ENCODE data around the gene PEBP1.
"Not testable (repeated sequence)": the region's sequence is repeated elsewhere in the genome, so short reads cannot be mapped to it uniquely, and the experiment has no call there.

PEBP1 gene

DNA sequence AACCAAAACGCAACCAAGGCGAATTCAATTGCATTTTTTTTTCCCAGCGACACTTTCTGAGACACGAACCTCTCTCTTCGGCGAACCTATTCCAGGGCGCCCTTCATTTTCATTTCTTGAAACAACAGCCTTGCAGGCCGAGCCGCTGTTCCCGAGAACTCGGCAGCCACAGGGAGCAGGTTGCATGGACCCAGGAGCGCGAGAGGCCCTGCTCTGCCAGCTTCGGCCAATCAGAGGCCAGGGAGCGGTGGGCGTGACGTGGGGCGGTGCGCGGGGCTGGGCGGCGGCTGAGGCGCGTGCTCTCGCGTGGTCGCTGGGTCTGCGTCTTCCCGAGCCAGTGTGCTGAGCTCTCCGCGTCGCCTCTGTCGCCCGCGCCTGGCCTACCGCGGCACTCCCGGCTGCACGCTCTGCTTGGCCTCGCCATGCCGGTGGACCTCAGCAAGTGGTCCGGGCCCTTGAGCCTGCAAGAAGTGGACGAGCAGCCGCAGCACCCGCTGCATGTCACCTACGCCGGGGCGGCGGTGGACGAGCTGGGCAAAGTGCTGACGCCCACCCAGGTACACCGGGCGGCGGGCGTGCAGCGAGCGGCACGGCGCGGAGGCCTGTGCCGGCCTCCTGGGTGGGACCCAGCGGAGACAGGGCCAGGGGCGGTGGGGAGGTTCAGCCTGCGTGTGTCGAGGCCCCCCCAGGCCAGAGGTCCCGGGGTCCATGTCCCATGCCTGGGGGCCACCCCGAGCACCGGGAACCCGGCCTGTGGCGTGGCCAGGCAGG lies at the start of gene PEBP1:
PEBP1 (plus strand) TSS at position 337 of the 771 bp plus-strand sequence; CDS start at position 423, 86 bp downstream.
- DNase-seq (ENCODE audit: low spot score): peak; percentile 76

DNA sequence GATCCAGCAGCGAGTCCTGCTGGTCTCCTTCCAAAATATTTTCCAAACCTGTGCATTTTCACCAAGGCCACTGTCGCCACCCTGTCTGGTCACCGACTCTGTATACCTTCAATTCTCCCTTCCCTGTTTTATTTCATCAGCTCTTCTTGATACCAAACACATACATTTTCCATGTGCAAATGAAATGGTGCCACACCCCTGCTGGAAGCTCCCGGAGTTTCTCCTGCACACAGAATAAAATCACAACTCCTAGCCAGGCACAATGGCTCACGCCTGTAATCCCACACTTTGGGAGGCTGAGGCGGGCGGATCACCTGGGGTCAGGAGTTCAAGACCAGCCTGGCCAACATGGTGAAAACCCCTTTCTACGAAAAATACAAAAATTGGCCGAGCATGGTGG lies 46.1 kb upstream of the PEBP1 start:
- no peak for DNase-seq (ENCODE audit: low spot score)

DNA sequence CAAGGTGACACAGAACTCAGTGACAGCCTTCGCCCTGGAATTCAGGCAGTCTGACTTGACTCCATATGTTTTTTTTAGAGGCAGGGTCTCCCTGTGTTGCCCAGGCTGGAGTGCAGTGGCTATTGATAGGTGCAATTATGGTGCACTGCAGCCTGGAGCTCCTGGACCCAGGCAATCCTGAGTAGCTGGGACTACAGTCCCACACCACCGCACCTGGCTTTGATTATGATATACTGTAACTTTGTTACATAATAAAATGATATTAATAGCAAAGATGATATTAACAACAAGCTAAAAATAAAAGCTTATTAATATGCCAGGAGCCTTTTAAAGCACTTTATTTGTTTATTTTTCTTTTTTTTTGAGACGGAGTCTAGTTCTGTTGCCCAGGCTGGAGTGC lies 41.9 kb upstream of the PEBP1 start:
- no peak for DNase-seq (ENCODE audit: low spot score)

DNA sequence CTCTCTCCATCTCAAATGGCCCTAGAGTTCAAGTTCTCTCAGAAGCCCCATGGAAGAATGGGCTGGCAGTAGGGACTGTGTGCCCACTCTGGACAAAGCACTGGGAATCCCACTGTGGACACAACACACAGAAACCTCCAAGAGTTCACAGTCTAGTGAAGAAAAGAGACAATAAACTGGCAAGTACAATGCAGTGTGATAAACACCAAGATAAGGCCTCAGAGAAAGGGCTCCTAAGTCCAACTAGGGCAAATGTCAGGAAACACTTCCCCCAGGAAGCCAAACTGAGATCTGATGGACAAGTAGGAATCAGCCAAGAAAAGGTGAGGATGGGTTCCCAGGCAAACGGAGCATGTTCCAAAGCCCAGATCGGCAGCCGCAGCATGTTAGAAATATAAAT lies 37.5 kb upstream of the PEBP1 start:
- DNase-seq (ENCODE audit: low spot score): no peak

DNA sequence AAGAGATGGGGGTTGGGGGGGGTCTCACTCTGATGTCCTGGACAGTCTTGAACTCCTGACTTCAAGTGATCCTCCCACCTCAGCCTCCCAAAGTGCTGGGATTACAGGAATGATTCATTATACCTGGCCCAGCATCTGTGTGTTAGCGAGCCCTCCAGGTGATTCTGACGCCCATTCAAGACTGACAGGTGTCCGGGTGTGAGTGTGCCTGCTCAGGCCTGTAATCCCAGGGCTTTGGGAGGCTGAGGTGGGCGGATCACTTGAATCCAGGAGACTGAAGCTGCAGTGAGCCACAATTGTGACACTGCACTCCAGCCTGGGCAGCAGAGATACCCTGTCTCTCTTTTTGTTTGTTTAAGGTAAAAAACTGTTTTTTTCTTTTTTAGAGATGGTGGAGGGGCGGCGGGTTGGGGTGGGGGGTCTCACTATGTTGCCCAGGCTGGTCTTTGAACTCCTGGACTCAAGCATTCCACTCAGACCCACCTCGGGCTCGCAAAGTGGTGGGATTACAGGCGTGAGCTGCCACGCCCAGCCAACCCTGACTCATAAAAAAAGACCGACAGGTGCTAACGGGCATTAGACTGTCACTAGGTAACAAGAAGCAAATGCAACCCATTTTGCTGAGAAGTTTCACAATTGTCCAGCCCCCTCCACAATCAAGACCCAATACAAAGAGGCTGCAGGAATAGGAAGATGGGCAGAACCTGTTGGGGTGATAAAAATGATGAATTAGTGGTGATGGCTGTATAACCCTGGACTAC lies 36.8 kb upstream of the PEBP1 start:
- DNase-seq (ENCODE audit: low spot score): no peak

DNA sequence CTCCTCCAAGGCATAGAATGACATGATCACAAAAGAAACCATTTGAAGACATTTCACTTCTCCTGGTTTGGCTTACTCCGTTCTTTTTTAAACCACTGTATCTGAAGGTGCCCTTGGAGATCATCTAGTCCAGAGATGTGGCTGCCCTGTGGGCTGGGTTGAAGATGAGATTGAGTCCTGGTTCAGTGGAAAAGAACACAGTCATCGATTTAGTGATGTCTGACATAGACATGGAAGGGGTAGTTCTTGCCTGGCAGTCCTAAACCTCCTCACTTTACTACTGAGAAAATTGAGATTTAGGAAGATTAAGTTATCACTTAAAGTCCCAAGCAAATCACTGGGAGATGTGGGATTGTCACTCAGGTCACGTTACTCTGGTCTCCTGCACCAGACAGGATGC lies 34.9 kb upstream of the PEBP1 start:
- DNase-seq (ENCODE audit: low spot score): no peak

DNA sequence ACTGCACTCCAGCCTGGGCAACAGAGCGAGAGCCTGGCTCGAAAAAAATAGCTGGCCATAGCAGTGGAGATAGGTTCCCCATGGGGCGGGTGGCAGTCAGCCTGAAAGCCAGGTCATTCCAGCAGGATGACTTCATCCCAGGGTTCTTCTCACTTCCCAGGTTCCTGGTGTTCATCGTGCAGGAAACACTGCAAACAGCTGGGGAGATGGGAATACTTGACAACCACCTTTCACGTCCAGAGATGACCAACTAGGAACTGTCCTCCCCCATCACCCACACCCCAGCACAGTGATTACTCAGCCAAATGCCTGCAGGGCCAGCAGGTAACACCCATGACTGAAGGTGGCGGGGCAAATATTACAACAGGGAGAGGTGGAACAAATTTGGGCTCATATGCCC lies 33.9 kb upstream of the PEBP1 start:
- no peak for DNase-seq (ENCODE audit: low spot score)

DNA sequence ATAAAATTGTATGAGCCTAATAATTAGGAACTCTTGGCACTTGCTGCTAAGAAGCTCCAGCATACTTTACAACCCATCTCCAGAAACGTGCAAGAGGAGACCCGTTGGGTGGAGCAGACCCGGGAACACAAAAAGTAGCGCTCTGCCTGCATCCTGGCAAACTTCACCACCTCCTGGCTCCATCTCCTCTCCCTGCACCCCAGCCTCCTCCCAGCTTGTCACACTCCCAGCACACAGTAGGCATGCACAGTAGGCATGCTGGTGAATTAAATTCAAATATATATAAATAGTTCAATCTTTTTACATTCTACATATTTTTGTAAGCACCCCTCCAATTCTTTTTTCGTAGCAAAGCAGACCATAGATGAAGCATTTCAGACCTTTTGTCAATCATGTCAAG lies 33.3 kb upstream of the PEBP1 start:
- DNase-seq (ENCODE audit: low spot score): no peak

DNA sequence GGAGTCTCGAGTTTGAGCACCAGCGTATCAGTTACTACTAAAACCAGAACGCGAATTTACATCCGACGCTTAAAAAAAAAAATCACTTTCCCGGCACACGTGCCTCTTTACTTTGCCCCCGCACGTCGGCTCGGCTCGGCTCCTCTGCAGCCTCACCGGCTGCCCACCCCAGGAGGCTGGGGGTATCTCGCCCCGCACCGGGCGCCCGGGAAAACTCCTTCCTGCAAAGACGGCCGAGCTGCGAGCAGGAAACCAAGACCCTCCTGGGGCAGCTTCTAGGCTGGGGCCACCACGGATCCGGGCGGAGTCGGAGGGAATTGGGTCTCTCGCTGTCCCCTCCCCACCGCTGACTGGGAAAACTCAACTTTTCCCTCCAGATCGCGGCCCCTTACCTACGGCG lies 32.7 kb upstream of the PEBP1 start:
- DNase-seq (ENCODE audit: low spot score): no peak

DNA sequence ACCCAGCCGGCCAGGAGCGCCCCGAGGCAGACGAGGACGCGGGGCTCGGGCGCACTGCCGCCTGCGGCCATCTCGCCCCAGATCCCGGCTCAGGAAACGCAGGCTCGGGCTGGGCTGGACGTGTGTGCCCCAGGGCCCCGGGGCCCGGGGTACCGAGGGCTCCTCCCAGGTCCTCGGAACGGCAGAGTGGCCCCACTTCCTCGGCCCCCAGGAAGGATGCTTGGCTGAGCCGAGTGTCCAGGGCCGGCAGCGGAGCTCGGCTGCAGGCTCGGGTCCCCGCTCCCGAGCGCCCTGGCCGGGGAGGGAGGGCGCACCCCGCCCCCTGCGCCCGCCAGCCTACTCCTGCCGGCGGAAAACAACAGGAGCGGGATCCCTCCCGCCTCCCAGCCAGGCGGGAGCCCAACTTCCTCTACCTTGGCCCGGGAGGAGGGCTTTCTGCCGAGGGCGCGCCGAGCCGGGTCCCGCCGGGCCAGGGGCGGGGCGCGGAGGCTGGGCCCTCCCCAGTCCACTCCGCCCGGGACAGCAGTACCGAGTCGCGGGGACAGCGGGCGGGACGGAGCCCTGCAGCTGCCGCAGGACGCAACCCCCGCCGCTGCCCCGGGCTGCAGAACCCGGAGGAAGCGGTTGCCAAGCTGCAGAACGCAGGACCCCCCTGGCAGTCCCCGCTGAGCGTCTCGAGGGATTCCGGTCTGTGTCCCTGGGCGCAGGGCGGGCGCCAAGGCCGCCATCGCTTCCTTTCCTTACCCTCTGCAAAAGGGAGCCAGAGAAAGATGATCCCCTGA lies 32.1 kb upstream of the PEBP1 start, which contains the start of gene VSIG10:
VSIG10 (minus strand) TSS at position 411 of the 782 bp plus-strand sequence; CDS start at position 71, 340 bp downstream.
- peak; percentile 41 for DNase-seq (ENCODE audit: low spot score)

DNA sequence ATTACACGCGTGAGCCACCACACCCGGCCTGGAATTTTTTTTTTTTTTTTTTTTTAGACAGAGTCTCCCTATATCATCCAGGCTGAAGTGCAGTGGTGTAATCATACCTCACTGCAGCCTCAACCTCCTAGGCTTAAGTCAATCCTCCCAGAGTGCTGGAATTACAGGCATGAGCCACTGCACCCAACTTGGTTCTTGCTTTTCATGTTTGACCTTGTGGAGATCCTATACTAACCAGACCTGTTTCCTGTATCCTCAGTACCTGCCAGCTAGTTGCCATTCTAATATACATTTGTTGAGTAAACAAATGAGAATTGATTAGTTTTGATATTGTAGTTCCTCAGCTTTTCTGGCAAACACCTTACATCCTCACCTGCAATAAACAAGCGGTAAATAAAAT lies 28.9 kb upstream of the PEBP1 start:
- no peak for DNase-seq (ENCODE audit: low spot score)

DNA sequence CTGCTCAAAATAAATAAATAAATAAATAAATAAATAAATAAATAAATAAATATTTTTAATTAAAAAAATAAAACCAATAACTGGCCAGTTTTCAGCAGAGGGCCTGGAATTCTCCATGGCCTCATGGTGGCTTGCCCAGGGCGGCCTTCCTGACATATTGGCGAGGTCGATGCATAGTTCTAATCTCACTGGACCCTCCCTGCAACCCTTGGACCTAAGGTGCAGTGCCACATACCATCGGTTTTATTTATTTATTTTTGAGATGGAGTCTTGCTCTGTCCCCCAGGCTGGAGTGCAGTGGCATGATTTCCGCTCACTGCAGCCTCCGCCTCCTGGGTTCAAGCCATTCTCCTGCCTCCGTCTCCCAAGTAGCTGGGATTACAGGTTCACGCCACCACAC lies 28.2 kb upstream of the PEBP1 start:
- DNase-seq (ENCODE audit: low spot score): no peak

DNA sequence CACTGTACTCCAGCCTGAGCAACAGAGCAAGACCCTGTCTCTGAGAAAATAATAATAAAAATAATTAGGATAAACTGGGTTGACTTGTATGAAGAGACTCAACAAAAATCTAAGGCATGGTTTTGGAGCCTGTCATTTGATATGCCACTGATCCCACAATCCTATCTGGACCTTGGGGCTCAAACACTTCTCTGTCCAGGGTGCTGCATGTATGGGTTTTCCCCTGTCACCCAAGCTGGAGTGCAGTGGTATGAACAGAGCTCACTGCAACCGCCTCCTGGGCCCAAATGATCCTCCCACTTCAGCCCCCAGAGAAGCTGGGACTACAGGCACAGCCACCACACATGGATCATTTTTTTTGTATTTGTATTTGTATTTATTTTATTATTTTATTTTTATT lies 26.8 kb upstream of the PEBP1 start:
- no peak for DNase-seq (ENCODE audit: low spot score)

DNA sequence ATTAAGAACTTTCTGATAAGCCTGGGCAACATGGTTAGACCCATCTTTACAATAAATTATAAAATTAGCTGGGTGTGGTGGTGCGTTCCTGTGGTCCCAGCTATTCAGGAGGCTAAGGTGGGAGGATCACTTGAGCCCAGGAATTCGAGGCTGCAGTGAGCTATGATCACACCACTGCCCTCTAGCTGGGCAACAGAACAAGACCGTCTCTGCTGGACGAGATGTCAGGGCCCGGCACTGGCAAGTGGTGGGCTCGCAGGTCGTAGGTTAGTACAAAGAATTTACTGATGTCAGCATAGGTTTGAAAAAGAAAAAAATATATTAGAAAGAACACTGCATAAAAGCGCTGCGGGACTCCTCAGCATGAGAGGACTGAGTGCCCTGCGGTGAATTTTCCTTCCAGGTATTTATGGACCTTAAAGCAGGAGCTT lies 16.5 kb upstream of the PEBP1 start:
- no peak for DNase-seq (ENCODE audit: low spot score)

DNA sequence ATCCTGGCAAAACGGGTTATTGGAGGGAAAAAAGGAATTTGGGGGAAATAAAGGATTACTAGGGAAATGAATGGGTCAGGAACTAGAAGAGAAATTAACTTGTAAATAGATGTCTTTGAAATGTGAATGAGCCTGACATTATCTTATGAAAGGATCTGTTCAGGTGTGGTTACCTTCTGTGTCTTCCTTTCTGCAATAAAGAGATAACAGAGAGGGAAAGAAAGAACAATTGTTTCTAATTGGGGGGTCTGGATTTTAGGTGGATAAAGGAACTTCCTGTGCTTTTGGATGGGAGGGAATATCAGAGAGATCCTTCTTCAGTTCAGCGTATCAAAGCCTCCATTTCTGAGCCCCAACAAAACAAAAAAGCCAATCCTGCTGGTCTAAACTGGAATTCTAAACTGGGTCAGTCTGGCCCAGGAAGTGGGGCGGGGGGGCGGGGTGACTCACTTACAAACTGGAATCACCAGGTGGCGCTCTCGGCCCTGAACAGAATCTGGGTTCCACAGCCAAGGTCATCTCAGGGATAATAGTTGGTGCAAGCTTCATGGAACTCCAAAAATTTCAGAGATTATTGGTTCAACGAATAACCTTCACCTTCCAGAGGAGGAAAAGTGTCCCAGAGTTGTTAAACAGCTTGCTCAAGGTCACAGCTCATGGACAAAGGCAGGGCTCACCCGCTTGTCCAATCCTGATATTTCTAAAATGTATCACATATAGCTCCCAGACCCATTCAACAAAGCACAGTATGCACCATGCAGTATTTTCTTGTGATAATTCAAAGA lies 15.2 kb upstream of the PEBP1 start:
- peak; percentile 88 for DNase-seq (ENCODE audit: low spot score)

DNA sequence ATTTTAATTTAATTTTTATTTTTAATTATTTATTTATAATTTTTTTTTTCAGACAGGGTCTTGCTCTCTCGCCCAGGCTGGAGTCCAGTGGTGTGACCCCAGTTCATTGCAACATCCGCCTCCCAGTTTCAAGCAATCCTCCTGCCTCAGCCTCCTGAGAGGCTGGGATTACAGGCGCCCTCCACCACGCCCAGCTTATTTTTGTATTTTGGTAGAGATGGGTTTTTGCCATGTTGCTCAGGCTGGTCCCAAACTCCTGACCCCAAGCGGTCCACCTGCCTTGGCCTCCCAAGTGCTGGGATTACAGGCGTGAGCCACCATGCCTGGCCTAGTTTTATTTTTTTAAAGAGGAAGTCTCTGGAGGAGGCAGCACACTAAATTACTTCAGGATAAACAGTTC lies 13.7 kb upstream of the PEBP1 start:
- DNase-seq (ENCODE audit: low spot score): no peak

DNA sequence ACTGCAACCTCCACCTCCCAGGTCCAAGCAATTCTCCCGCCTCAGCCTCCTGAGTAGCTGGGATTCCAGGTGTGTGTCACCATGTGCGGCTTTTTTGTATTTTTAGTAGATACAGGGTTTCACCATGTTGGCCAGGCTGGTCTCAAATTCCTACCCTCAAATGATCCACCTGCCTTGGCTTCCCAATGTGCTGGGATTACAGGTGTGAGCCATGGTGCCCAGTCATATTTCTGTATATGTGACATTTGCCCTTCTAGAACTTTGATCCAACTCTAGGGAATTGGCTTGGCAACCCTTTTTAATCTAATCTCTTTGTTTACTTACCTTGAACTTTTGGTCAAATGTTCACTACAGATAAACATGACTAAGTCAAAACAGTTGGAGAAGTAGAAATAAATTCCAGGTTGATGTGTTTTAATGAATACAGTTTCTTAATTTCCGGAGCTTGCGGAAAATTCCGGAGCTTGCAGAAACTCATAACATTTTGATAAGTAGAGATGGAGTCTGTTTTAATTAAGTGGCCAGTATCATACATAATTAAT lies 11.5 kb upstream of the PEBP1 start:
- DNase-seq (ENCODE audit: low spot score): no peak

DNA sequence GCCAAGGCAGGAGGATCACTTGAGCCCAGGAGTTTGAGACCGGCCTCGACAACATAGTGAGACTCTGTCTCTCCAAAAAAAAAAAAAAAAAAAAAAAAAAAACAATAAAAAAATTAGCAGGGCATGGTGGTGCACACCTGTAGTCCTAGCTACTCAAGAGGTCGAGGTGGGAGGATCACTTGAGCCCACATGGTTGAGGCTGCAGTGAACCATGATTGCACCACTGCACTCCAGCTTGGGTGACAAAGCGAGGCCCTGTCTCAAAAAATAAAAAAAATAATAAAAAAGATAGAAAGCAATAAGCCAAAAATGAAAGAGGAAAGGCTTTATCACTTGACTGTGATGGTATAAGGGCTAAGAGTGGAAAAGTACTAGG lies 10.2 kb upstream of the PEBP1 start:
- no peak for DNase-seq (ENCODE audit: low spot score)

DNA sequence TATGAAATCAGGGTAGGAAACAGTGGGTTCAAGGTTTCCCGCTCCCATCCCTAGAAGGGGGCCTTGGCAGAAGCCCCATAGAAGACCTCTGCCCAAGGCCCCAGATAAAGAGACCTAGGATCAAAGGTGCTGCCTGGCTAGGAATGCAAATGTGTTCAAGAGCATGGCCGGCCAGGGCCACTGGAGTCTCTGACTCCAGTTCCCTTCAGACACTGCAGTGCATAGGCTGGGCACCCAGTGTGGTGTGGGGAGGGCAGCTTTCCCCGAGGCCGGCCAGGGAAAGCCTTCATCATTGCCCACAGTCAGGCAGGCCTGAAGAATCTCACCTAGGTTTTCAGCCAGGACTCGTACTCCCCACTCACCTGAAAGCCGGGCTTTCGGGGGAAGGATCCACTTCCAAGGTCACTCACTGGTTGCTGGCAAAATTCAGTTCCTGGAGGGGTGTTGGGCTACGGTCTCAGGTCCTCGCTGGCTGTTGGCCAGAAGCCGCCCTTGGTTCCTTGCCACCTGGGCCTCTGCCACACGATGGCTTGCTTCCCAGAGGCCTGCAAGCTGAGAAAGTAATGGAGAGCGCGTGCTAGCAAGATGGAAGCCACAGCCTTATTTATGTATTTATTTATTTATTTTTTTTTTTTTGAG lies 9.7 kb upstream of the PEBP1 start:
- DNase-seq (ENCODE audit: low spot score): no peak

DNA sequence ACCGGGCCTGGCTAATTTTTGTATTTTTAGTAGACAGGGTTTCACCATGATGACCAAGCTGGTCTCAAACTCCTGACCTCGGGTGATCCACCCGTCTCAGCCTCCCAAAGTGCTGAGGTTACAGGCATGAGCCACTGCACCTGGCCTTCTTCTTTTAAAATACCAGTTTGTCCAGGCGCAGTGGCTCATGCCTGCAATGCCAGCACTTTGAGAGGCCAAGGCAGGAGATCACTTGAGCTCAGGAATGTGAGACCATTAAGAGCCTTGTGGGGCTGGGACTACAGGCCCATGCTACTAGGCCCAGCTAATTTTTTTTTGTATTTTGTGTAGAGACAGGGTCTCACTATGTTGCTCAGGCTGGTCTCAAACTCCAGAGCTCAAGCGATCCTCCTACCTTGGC lies 8.1 kb upstream of the PEBP1 start:
- DNase-seq (ENCODE audit: low spot score): no peak

DNA sequence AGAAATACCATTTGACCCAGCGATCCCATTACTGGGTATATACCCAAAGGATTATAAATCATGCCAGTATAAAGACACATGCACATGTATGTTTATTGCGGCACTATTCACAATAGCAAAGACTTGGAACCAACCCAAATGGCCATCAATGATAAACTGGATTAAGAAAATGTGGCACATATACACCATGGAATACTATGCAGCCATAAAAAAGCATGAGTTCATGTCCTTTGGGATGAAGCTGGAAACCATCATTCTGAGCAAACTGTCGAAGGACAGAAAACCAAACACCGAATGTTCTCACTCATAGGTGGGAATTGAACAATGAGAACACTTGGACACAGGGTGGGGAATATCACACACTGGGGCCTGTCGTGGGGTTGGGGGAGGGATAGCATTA lies 6.5 kb upstream of the PEBP1 start:
- not testable (repeated sequence) for DNase-seq (ENCODE audit: low spot score)

All from COLO829 (cell line).